Subcutaneous abdominal adipose tissue (tissue), 5 donors: ENCODE data around the gene PARL.

ENCODE experiments used
- H3K27ac ChIP-seq: one replicate; pipeline ENCODE4 v1.7.0; 2013; ENCODE audit warnings: low read depth, mild to moderate bottlenecking, inconsistent platforms, low read length, moderate library complexity
- H3K27me3 ChIP-seq, 5 donors: one replicate each; pipeline ENCODE4 v1.7.0; 2013; ENCODE audit warnings: low read length in 5 of 5, inconsistent platforms in 1 of 5; ENCODE audit not compliant: control insufficient read depth in 5 of 5, insufficient read depth in 4 of 5
- H3K36me3 ChIP-seq, 5 donors: one replicate each; pipeline ENCODE4 v1.7.0; 2013; ENCODE audit warnings: low read length in 5 of 5; ENCODE audit not compliant: control insufficient read depth in 5 of 5, insufficient read depth in 5 of 5
- H3K4me1 ChIP-seq, 5 donors: one replicate each; pipeline ENCODE4 v1.7.0; 2013; ENCODE audit warnings: low read length in 5 of 5, mild to moderate bottlenecking in 3 of 5, moderate library complexity in 1 of 5; ENCODE audit not compliant: control insufficient read depth in 5 of 5, insufficient read depth in 5 of 5
- H3K4me3 ChIP-seq, 5 donors: one replicate each; pipeline ENCODE4 v1.7.0; 2013; ENCODE audit warnings: low read length in 5 of 5, low read depth in 1 of 5
- H3K9ac ChIP-seq, 5 donors: one replicate each; pipeline ENCODE4 v1.7.0; 2013; ENCODE audit warnings: low read length in 5 of 5, mild to moderate bottlenecking in 4 of 5, moderate library complexity in 3 of 5
- H3K9me3 ChIP-seq, 5 donors: one replicate each; pipeline ENCODE4 v1.7.0; 2013; ENCODE audit warnings: low read length in 5 of 5; ENCODE audit not compliant: control insufficient read depth in 5 of 5
- donor health status: healthy.
- donor health status: healthy.
- donor health status: healthy.
- donor health status: healthy.
- donor health status: healthy.

PARL gene

DNA sequence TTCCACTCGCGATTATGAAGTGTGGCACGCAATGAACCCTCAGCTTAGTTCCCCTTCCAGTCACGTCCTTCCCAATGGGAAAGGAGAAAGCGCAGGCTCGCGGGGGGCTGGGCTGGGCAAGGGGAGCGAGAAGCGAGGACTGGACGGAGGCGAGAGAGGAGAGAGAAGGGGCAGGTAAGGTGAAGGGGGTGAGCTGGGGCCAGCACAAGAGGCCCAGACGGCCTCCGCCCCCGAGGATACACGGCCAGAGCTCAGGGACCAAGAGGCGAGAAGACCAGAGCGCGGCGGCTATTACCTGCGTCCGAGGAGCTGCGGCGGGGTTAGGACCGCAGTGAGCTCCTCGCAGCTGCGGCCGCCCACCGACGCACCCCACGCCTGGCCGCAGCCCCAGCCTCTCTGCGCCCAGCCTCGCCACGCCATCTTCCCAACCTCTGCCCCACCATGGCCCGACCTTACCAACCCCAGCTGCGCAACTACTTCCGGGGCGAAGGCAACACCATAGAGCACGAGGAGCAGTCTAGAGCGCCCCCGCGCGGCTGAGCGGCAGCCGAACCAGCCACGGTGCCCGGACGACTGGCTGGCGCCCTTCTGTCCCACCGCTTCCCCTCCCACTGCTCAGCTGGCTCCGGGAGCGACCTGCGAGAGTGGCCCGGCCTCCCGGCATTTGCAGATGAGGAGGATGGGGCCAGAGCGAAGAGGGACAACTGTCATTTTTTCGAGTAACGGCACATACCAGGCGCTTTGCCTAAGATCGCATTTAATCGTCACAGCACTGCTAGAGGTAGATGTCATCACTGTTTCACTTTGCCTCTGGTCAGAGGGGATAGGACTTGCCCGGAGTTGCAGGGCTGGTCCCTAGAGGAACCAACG is at the start of gene PARL:
TSS of gene PARL (minus strand) at position 454 of the 870 bp plus-strand sequence. CDS start at position 420, 34 bp downstream.
- H3K4me1 ChIP-seq = peaks cover 2 to 32% (median 27%) of the 10 kb centered on the region in 5 donors
- peak within 1 kb of the TSS; percentile 84 to 99 (median 93) for H3K4me3 ChIP-seq
- no peaks in the 10 kb centered on the region for H3K27me3 ChIP-seq
- no peaks in the 10 kb centered on the region for H3K36me3 ChIP-seq
- no peaks in the 10 kb centered on the region for H3K9me3 ChIP-seq
- H3K9ac ChIP-seq = peak within 1 kb of the TSS; percentile 73 to 93 (median 92)
- peak within 1 kb of the TSS; percentile 62 for H3K27ac ChIP-seq

DNA sequence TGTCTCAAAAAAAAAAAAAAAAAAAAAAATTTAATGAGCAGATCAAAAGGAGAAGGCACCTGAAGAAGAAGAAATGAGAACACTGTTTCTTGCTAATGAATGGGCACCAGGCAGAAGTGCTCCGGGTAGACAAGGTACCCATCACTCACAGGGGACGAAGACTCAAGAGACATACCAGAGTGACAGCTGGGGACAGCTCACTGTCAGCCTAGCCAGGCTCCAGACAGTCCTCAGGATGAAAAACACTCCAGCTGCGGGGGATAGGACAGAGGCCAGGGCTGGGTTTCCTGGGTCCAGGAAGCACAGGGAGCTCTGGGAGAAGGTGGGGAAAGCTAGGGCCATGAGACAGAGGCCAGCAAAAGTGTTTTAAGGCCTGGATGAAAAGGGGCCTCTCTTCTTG is 48.5 kb upstream of the PARL start:
- no peak overlapping the region for H3K27ac ChIP-seq
- no peaks in the 10 kb centered on the region for H3K9me3 ChIP-seq
- no peaks in the 10 kb centered on the region for H3K27me3 ChIP-seq
- no peaks in the 10 kb centered on the region for H3K4me1 ChIP-seq
- H3K4me3 ChIP-seq = no peak overlapping the region
- H3K9ac ChIP-seq = no peak overlapping the region
- H3K36me3 ChIP-seq = peaks cover 0 to 76% (median 35%) of the 10 kb centered on the region in 5 donors

GRCh38 chr3:183931881-183932280 is 47.2 kb upstream of the PARL start:
- no peaks in the 10 kb centered on the region for H3K27me3 ChIP-seq
- H3K4me1 ChIP-seq = no peaks in the 10 kb centered on the region
- H3K9me3 ChIP-seq = no peaks in the 10 kb centered on the region
- H3K4me3 ChIP-seq = no peak overlapping the region
- no peak overlapping the region for H3K27ac ChIP-seq
- peaks cover 3 to 76% (median 36%) of the 10 kb centered on the region in 5 donors for H3K36me3 ChIP-seq
- no peak overlapping the region for H3K9ac ChIP-seq

GRCh38 chr3:183930086-183930485 is 45.4 kb upstream of the PARL start:
- Histone ChIP-seq H3K4me3 (no peak overlapping the region), H3K27me3 (no peaks in the 10 kb centered on the region), H3K9ac (no peak overlapping the region), H3K36me3 (peaks cover 5 to 66% (median 32%) of the 10 kb centered on the region in 5 donors), H3K27ac (no peak overlapping the region), H3K9me3 (no peaks in the 10 kb centered on the region), H3K4me1 (no peaks in the 10 kb centered on the region)

- Histone ChIP-seq H3K36me3 (peaks cover 10 to 73% (median 41%) of the 10 kb centered on the region in 5 donors), H3K27me3 (no peaks in the 10 kb centered on the region), H3K4me3 (no peak overlapping the region), H3K9ac (no peak overlapping the region), H3K9me3 (no peaks in the 10 kb centered on the region), H3K4me1 (no peaks in the 10 kb centered on the region), H3K27ac (no peak overlapping the region)
Observed at GRCh38 chr3:183927059-183927458, 42.4 kb upstream of the PARL start.

GRCh38 chr3:183924956-183925355 is 40.3 kb upstream of the PARL start:
- Histone ChIP-seq H3K36me3 (peaks cover 10 to 70% (median 53%) of the 10 kb centered on the region in 5 donors), H3K4me3 (no peak overlapping the region), H3K9me3 (no peaks in the 10 kb centered on the region), H3K27ac (no peak overlapping the region), H3K27me3 (no peaks in the 10 kb centered on the region), H3K4me1 (no peaks in the 10 kb centered on the region), H3K9ac (no peak overlapping the region)

DNA sequence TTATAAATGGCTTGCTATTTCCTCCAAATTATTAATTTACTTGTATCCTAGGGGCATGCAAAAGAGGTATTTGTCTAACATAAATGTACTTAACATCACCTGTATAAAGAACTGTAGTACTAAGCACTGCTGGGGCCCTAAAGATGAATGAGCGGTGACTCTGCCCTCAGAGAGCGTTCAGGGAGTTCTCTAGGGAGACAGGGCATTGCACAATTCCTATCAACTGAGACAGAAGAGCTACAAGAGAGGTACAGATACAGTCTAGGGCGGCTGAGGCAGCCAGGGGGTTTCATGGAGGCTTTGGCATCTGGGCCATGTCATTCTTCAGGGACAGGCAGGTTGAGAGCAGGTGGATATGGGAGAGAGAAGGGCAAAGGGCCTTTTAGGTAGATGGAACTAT is 39.9 kb upstream of the PARL start:
- H3K36me3 ChIP-seq = peaks cover 10 to 70% (median 57%) of the 10 kb centered on the region in 5 donors
- H3K4me1 ChIP-seq = no peaks in the 10 kb centered on the region
- no peak overlapping the region for H3K9ac ChIP-seq
- H3K9me3 ChIP-seq = no peaks in the 10 kb centered on the region
- H3K27ac ChIP-seq = no peak overlapping the region
- no peak overlapping the region for H3K4me3 ChIP-seq
- H3K27me3 ChIP-seq = no peaks in the 10 kb centered on the region

- Histone ChIP-seq H3K27ac (no peak overlapping the region), H3K9ac (no peak overlapping the region), H3K27me3 (no peaks in the 10 kb centered on the region), H3K36me3 (peaks cover 8 to 58% (median 47%) of the 10 kb centered on the region in 5 donors), H3K4me3 (no peak overlapping the region), H3K4me1 (no peaks in the 10 kb centered on the region), H3K9me3 (no peaks in the 10 kb centered on the region)
Observed at GRCh38 chr3:183922421-183922820, 37.7 kb upstream of the PARL start.

- H3K27me3 ChIP-seq = no peaks in the 10 kb centered on the region
- peaks cover 6 to 52% (median 41%) of the 10 kb centered on the region in 5 donors for H3K36me3 ChIP-seq
- H3K9ac ChIP-seq = no peak overlapping the region
- H3K4me3 ChIP-seq = no peak overlapping the region
- no peaks in the 10 kb centered on the region for H3K4me1 ChIP-seq
- no peak overlapping the region for H3K27ac ChIP-seq
- H3K9me3 ChIP-seq = no peaks in the 10 kb centered on the region
Observed at GRCh38 chr3:183921096-183921495, 36.4 kb upstream of the PARL start.

- H3K36me3 ChIP-seq = peaks cover 6 to 50% (median 40%) of the 10 kb centered on the region in 5 donors
- no peaks in the 10 kb centered on the region for H3K27me3 ChIP-seq
- no peak overlapping the region for H3K27ac ChIP-seq
- H3K9me3 ChIP-seq = no peaks in the 10 kb centered on the region
- H3K4me1 ChIP-seq = peaks cover 0 to 2% (median 0%) of the 10 kb centered on the region in 5 donors
- no peak overlapping the region for H3K4me3 ChIP-seq
- H3K9ac ChIP-seq = no peak overlapping the region
Observed at GRCh38 chr3:183920416-183920815, 35.7 kb upstream of the PARL start.
